Endodermal cell (in vitro differentiated cells): Measurements from ENCODE around the gene SUPT3H. TPM values are rescaled to one million over a fixed set of nuclear protein-coding genes. Genes with fewer than 3 reads are reported as not detected.

Source experiments
- DNase-seq: peaks from one replicate; pipeline ENCODE4 v3.0.0-alpha.2; 2017
- H3K27ac ChIP-seq: 2 replicates; pipeline ENCODE4 v1.5.1; 2013; ENCODE audit warnings: mild to moderate bottlenecking, low read depth, low read length, moderate library complexity
- H3K27me3 ChIP-seq: 2 replicates; pipeline ENCODE4 v1.6.1; 2013; ENCODE audit warnings: mild to moderate bottlenecking, low read length, moderate library complexity; ENCODE audit not compliant: insufficient read depth, control insufficient read depth, poor library complexity, severe bottlenecking
- H3K36me3 ChIP-seq: 2 replicates; pipeline ENCODE4 v1.7.0; 2013; ENCODE audit warnings: mild to moderate bottlenecking, low read length, moderate library complexity; ENCODE audit not compliant: control insufficient read depth, insufficient read depth
- H3K4me1 ChIP-seq: one replicate; pipeline ENCODE4 v1.7.0; 2013; ENCODE audit warnings: low read length; ENCODE audit not compliant: control insufficient read depth, insufficient read depth
- H3K4me3 ChIP-seq: 2 replicates; pipeline ENCODE4 v1.5.1; 2013; ENCODE audit warnings: mild to moderate bottlenecking, low read length, moderate library complexity
- H3K9ac ChIP-seq: 2 replicates; pipeline ENCODE4 v1.6.1; 2013; ENCODE audit warnings: mild to moderate bottlenecking, low read length, moderate library complexity; ENCODE audit not compliant: poor library complexity, severe bottlenecking; ENCODE audit errors: extremely low read depth
- H3K9me3 ChIP-seq: 2 replicates; pipeline ENCODE4 v1.6.1; 2013; ENCODE audit warnings: mild to moderate bottlenecking, low read length, moderate library complexity; ENCODE audit not compliant: control insufficient read depth
- H3K27ac Mint-ChIP-seq: 2 replicates; pipeline ENCODE4 v1.8.0; 2020; ENCODE audit warnings: mixed read lengths
- H3K27me3 Mint-ChIP-seq: 2 replicates; pipeline ENCODE4 v1.8.0; 2021; ENCODE audit warnings: mild to moderate bottlenecking, mixed read lengths; ENCODE audit not compliant: insufficient read depth
- H3K36me3 Mint-ChIP-seq: 2 replicates; pipeline ENCODE4 v1.8.0; 2020; ENCODE audit warnings: low read depth, mixed read lengths
- H3K4me1 Mint-ChIP-seq: 2 replicates; pipeline ENCODE4 v1.8.0; 2020; ENCODE audit warnings: mixed read lengths
- H3K4me3 Mint-ChIP-seq: 2 replicates; pipeline ENCODE4 v1.8.0; 2020; ENCODE audit warnings: mild to moderate bottlenecking, moderate library complexity, mixed read lengths
- H3K9me3 Mint-ChIP-seq: 2 replicates; pipeline ENCODE4 v1.8.0; 2020; ENCODE audit warnings: mild to moderate bottlenecking, mixed read lengths
- WGBS, 2 experiments: methylation state at CpG; one replicate each; pipeline versions ENCODE4 v1.1.5 to v1.1.7; 2013; ENCODE audit warnings: missing lambda C conversion rate in 2 of 2, mixed read lengths in 1 of 2; ENCODE audit not compliant: insufficient coverage in 1 of 2, insufficient read length in 1 of 2; 5-methylcytosine and 5-hydroxymethylcytosine counted together
- total RNA-seq, 2 donors: library from RNA; stranded (reverse); fragmentation: NEBNext Ultra II Directional in 1 of 2; extraction: Animal tissue kit (Norgen Biotek cat#: 25700) in 1 of 2; gene quantifications; 2 replicates in 1 of 2; 3 replicates in 1 of 2; pipeline ENCODE4 v1.2.1, GENCODE V29; 2021
- TF ChIP-seq, protein P1 (sequence below): fragments of 200-600 bp; sonication (generic); conservative IDR thresholded peaks from 2 replicates; pipeline ENCODE4 v1.5.0; 2021; ENCODE audit warnings: antibody characterized with exemption, mild to moderate bottlenecking

The SUPT3H gene
- total RNA-seq, 2 donors from 2014 or later: 32.4 to 34.7 TPM

DNA sequence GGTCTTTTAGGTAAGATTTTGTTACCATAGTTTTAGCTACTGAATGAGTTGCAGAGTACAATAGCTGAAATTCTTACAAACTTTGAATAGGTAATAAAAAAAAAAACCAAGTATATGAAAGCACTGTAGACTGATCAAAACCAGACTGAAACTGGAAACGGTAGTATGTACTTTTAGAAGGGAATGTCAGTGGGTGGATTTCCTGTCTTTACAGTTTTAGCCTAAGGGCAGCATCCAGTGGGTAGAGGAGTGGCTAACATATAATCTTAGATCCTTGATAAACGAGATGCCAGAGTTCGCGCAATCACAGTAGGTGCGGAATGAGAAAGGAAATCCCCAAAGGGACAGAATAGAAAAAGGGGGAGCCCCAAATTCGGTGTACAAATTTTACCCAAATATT lies 435.5 kb downstream of the SUPT3H start:
- Mint-ChIP-seq H3K36me3 (peaks cover 25% of the 10 kb centered on the region), H3K9me3 (peaks cover 20% of the 10 kb centered on the region), H3K4me3 (no peak overlapping the region), H3K27me3 (no peaks in the 10 kb centered on the region), H3K27ac (no peak overlapping the region), H3K4me1 (no peaks in the 10 kb centered on the region)
- TF ChIP-seq, protein P1, sequence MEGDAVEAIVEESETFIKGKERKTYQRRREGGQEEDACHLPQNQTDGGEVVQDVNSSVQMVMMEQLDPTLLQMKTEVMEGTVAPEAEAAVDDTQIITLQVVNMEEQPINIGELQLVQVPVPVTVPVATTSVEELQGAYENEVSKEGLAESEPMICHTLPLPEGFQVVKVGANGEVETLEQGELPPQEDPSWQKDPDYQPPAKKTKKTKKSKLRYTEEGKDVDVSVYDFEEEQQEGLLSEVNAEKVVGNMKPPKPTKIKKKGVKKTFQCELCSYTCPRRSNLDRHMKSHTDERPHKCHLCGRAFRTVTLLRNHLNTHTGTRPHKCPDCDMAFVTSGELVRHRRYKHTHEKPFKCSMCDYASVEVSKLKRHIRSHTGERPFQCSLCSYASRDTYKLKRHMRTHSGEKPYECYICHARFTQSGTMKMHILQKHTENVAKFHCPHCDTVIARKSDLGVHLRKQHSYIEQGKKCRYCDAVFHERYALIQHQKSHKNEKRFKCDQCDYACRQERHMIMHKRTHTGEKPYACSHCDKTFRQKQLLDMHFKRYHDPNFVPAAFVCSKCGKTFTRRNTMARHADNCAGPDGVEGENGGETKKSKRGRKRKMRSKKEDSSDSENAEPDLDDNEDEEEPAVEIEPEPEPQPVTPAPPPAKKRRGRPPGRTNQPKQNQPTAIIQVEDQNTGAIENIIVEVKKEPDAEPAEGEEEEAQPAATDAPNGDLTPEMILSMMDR: no peak
- 93 to 99% methylated on average over 5 to 6 of the region's 6 CpGs for WGBS, 2 experiments
- H3K27me3 ChIP-seq: no peaks in the 10 kb centered on the region
- H3K4me3 ChIP-seq: no peak overlapping the region
- DNase-seq: no peak
- no peaks in the 10 kb centered on the region for H3K36me3 ChIP-seq
- H3K4me1 ChIP-seq: no peaks in the 10 kb centered on the region
- H3K9me3 ChIP-seq: peaks cover 28% of the 10 kb centered on the region
- H3K9ac ChIP-seq: no peak overlapping the region
- no peak overlapping the region for H3K27ac ChIP-seq

DNA sequence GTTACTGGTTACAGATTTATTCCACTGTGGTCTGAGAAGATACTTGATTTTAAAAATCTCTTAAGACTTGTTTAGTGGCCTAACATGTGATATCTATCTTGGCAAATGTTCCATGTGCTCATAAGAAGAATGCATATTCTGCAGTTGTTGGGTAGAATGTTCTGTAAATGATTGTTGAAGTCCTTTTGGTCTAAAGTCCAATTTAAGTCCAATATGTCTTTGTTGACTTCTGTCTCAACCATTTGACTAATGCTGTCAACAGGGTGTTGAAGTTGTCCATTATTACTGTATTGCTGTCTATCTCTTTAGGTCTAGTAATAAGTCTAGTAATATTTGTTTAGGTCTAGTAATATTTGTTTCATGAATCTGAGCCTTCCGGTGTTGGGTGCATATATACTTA lies 437.4 kb downstream of the SUPT3H start:
- Histone ChIP-seq H3K27ac (no peak overlapping the region), H3K36me3 (no peaks in the 10 kb centered on the region), H3K4me1 (no peaks in the 10 kb centered on the region), H3K9ac (no peak overlapping the region), H3K4me3 (no peak overlapping the region), H3K9me3 (peaks cover 14% of the 10 kb centered on the region), H3K27me3 (no peaks in the 10 kb centered on the region)
- Mint-ChIP-seq H3K27ac (no peak overlapping the region), H3K4me3 (no peak overlapping the region), H3K27me3 (no peaks in the 10 kb centered on the region), H3K9me3 (peaks cover 5% of the 10 kb centered on the region), H3K36me3 (peaks cover 11% of the 10 kb centered on the region), H3K4me1 (no peaks in the 10 kb centered on the region)
- WGBS, 2 experiments: 100% methylated on average over 1 of the region's 1 CpG; no CpG with 5 or more reads in 1 of the 2 experiments
- TF ChIP-seq, protein P1: no peak
- DNase-seq: no peak

- Mint-ChIP-seq H3K27ac (no peak overlapping the region), H3K36me3 (peaks cover 4% of the 10 kb centered on the region), H3K4me3 (no peak overlapping the region), H3K9me3 (no peaks in the 10 kb centered on the region), H3K4me1 (no peaks in the 10 kb centered on the region), H3K27me3 (no peaks in the 10 kb centered on the region)
- no peak overlapping the region for H3K27ac ChIP-seq
- H3K36me3 ChIP-seq: no peaks in the 10 kb centered on the region
- no peak overlapping the region for H3K9ac ChIP-seq
- DNase-seq: no peak
- H3K27me3 ChIP-seq: no peaks in the 10 kb centered on the region
- TF ChIP-seq, protein P1: no peak
- 89 to 92% methylated on average over 2 of the region's 2 CpGs for WGBS, 2 experiments
- H3K4me1 ChIP-seq: no peaks in the 10 kb centered on the region
- no peaks in the 10 kb centered on the region for H3K9me3 ChIP-seq
- no peak overlapping the region for H3K4me3 ChIP-seq
These were observed 441.9 kb downstream of the SUPT3H start for GRCh38 chr6:44935693-44936300.
